HUES64 (cell line): ENCODE results near the gene STK11.

Experiments
- H3K27ac ChIP-seq: 2 replicates; pipeline ENCODE4 v1.7.0; 2013; ENCODE audit warnings: low read depth, low read length, inconsistent platforms
- H3K27me3 ChIP-seq: 2 replicates; pipeline ENCODE4 v1.6.1; 2013; ENCODE audit warnings: mild to moderate bottlenecking, low read length; ENCODE audit not compliant: insufficient read depth
- H3K36me3 ChIP-seq: 2 replicates; pipeline ENCODE4 v1.6.1; 2013; ENCODE audit warnings: mild to moderate bottlenecking, low read length; ENCODE audit not compliant: insufficient read depth
- H3K4me1 ChIP-seq: 2 replicates; pipeline ENCODE4 v1.6.1; 2013; ENCODE audit warnings: mild to moderate bottlenecking, low read length, moderate library complexity; ENCODE audit not compliant: insufficient read depth
- H3K4me3 ChIP-seq: 2 replicates; pipeline ENCODE4 v1.5.1; 2013; ENCODE audit warnings: mild to moderate bottlenecking, low read length, moderate library complexity
- H3K9ac ChIP-seq: 2 replicates; pipeline ENCODE4 v1.6.1; 2013; ENCODE audit warnings: mild to moderate bottlenecking, low read depth, low read length
- H3K9me3 ChIP-seq: 2 replicates; pipeline ENCODE4 v1.6.1; 2013; ENCODE audit warnings: low read depth, low read length; ENCODE audit not compliant: insufficient read depth
- WGBS: fragments of 150-250, 120-280 bp; methylation state at CpG from one replicate; pipeline ENCODE4 v1.1.7; 2013; ENCODE audit warnings: missing lambda C conversion rate; 5-methylcytosine and 5-hydroxymethylcytosine counted together

STK11 gene

DNA sequence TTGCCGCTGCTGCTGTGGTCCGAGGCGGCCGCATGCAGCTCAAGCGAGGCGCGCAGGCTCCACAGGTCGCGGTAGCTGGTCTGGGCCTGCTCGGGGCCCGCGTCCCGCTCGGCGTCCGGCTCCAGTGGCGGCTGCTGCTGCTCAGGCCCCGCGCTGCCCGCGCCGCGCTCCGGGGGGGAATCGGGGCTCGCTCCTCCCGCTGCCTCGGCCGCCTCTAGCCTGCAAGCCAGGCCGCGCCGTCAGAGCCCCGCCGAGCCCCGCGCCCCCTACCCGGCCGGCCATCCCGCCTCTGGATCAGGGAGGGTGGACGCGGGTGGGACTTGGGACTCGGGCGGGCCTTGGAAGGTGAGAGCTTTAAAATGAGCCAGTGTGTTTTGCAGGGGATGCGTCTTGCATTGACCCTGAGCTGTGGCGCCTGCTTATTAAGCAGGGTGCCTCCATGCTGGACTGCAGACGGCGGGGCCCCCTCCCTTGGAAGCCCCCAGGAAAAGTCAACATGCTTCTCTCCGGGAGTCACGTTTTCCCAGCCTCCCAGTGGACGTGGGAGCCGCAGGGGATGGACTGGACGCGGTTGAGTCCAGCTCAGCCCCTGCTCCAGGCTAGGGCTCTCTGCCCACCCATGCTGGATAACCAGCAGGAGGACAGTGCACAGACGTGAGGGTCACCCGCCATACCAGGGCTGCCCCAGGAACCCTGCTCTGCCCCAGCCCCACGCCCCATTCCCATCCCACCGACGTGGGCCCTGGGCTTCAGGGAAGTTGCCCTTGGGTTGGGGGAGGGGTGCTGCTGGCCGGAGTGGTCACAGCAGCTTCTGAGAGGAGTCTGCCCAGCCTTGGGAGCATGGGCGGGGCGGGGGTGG is 24.6 kb downstream of the STK11 start:
- H3K9ac ChIP-seq, result no peak overlapping the region
- peaks cover 38% of the 10 kb centered on the region for H3K36me3 ChIP-seq
- no peak overlapping the region for H3K27ac ChIP-seq
- 92% methylated on average over 61 of the region's 61 CpGs for WGBS
- no peaks in the 10 kb centered on the region for H3K4me1 ChIP-seq
- H3K27me3 ChIP-seq, result no peaks in the 10 kb centered on the region
- no peak overlapping the region for H3K4me3 ChIP-seq
- H3K9me3 ChIP-seq, result no peaks in the 10 kb centered on the region

- no peaks in the 10 kb centered on the region for H3K9me3 ChIP-seq
- H3K9ac ChIP-seq, result no peak overlapping the region
- 86% methylated on average over 32 of the region's 38 CpGs for WGBS
- H3K27ac ChIP-seq, result no peak overlapping the region
- H3K4me3 ChIP-seq, result no peak overlapping the region
- peaks cover 46% of the 10 kb centered on the region for H3K36me3 ChIP-seq
- H3K27me3 ChIP-seq, result no peaks in the 10 kb centered on the region
- no peaks in the 10 kb centered on the region for H3K4me1 ChIP-seq
Observed at GRCh38 chr19:1230783-1231489, 25.4 kb downstream of the STK11 start.

DNA sequence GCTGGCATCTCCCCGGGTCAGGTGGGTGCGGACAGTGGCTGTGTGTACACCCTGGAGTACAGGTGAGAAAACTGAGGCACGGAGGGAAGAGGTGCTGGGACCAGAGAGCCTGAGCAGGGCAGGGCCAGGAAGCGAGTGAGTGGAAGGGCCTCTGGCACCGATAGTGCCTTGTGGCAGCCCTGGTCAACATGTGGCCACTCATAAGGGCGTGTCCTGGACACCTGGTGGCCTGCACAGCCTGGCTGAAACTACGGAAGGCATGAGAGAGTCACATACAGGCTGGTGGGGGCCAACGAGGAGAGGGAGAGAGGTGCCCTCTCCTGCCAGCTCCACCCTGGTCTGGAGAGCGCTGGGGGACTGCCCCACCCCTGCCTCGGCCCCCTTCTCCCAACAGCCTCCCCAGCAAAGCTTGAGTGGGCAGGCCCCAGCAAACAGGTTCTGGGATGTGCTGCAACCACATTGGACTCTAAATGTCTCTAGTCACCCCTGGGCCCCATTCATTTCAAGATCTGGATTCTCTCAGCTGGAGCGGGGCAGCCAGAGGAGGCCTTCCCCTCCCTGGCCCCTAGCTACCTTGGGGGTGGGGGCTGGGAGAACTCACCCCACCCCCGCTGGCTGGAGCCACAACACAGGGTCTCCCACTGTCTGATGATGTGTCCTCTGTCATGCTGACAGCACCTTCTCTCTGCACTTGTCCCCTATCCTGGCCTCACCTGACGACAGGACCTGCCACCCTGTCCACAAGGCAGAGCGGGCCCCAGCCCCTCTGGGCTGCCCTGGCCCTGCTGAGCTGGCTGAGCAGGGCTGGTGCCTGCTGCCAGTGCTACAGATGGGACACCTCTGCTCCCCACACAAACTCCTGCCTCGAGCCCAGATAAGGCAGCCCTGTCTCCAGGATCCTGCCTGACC is 26.4 kb downstream of the STK11 start:
- H3K27ac ChIP-seq, result no peak overlapping the region
- WGBS, result 91% methylated on average over 15 of the region's 15 CpGs

DNA sequence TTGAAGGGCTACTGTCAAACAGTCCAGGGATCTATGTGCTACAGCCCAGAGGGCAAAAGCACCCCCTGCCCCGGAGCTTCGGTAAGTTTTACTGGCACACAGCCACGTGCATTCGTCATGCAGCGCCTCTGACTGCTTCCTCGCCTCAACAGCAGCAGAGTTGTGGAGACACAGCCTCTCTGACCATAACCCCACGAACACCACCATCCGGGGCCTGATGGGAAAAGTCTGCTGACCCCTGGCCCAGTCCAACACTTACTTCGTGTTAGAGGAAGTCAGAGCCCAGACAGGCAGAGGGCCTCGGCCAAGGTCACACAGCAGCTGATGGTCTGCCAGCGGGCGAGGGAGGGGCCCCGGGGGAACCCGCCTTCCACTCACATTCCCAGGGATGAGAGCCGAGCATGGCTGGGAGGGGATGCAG is 27.1 kb downstream of the STK11 start:
- no peak overlapping the region for H3K9ac ChIP-seq
- H3K4me1 ChIP-seq, result no peaks in the 10 kb centered on the region
- no peaks in the 10 kb centered on the region for H3K9me3 ChIP-seq
- WGBS, result 84% methylated on average over 15 of the region's 15 CpGs
- no peak overlapping the region for H3K27ac ChIP-seq
- peaks cover 39% of the 10 kb centered on the region for H3K36me3 ChIP-seq
- H3K27me3 ChIP-seq, result no peaks in the 10 kb centered on the region
- H3K4me3 ChIP-seq, result no peak overlapping the region

More for the DNA sequence above, 26.4 kb downstream of the STK11 start:
- H3K4me1 ChIP-seq, result no peaks in the 10 kb centered on the region
- no peaks in the 10 kb centered on the region for H3K27me3 ChIP-seq
- no peaks in the 10 kb centered on the region for H3K9me3 ChIP-seq
- no peak overlapping the region for H3K4me3 ChIP-seq
- peaks cover 44% of the 10 kb centered on the region for H3K36me3 ChIP-seq
- no peak overlapping the region for H3K9ac ChIP-seq

DNA sequence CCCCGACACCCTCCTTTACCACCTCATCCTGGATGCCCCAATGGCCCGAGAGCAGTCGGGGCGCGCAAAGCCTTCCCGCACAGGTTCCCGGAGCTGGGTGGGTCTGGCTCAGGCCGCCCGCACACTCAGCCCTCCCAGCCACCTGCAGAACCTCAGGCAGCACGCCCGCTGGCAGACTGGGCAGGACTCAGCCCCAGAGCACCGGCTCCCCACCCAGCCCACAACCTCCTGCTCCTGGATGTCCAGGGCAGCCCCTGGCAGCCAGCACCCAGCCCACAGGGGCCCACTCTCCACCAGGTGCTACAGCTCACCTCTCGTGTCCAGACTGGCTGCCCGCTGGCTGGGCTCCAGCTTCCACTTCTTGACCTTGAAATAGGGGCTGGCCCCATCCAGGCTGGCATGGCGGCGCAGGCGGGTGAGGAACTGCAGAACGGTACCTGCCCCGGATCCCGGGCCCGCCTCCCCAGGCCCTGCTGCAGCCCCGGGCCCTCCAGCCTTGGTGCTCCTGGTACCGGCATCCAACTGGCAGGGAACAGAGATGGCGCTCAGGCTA is 27.6 kb downstream of the STK11 start:
- Histone ChIP-seq H3K36me3 (peaks cover 35% of the 10 kb centered on the region), H3K4me1 (no peaks in the 10 kb centered on the region), H3K9me3 (no peaks in the 10 kb centered on the region), H3K9ac (no peak overlapping the region), H3K27ac (no peak overlapping the region), H3K27me3 (no peaks in the 10 kb centered on the region), H3K4me3 (no peak overlapping the region)
- 96% methylated on average over 24 of the region's 24 CpGs for whole genome bisulfite sequencing

- Histone ChIP-seq H3K4me1 (no peaks in the 10 kb centered on the region), H3K36me3 (peaks cover 35% of the 10 kb centered on the region), H3K27ac (no peak overlapping the region), H3K9me3 (no peaks in the 10 kb centered on the region), H3K27me3 (no peaks in the 10 kb centered on the region), H3K4me3 (no peak overlapping the region), H3K9ac (no peak overlapping the region)
- WGBS, result 95% methylated on average over 45 of the region's 45 CpGs
Observed at GRCh38 chr19:1234051-1234954, 28.7 kb downstream of the STK11 start.

DNA sequence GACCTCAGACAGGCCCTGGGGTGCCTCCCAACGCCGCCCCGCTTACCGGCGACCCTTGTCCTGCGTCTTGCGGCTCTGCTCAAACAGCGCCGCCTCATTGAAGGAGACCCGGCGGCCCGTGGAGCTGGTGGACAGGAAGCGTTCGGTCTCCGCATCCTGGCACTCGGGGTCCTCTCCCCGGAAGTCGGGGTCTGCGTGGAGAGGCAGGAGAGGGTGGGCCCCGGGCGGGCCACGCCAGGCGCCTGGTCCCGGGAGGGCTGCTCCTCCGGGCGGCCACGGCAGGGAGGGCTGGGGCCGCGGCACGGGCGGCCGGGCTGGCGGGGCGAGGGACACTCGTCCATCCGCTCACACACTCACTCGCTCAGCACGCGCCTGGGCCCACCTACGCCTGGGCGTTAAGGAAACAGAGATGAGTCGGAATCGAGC is 29.4 kb downstream of the STK11 start:
- H3K27me3 ChIP-seq, result no peaks in the 10 kb centered on the region
- H3K9me3 ChIP-seq, result no peaks in the 10 kb centered on the region
- no peak overlapping the region for H3K4me3 ChIP-seq
- 93% methylated on average over 43 of the region's 43 CpGs for WGBS
- peaks cover 6% of the 10 kb centered on the region; the same call in 1 of the 2 replicates for H3K4me1 ChIP-seq
- no peak overlapping the region for H3K9ac ChIP-seq
- H3K36me3 ChIP-seq, result peaks cover 35% of the 10 kb centered on the region
- no peak overlapping the region for H3K27ac ChIP-seq

DNA sequence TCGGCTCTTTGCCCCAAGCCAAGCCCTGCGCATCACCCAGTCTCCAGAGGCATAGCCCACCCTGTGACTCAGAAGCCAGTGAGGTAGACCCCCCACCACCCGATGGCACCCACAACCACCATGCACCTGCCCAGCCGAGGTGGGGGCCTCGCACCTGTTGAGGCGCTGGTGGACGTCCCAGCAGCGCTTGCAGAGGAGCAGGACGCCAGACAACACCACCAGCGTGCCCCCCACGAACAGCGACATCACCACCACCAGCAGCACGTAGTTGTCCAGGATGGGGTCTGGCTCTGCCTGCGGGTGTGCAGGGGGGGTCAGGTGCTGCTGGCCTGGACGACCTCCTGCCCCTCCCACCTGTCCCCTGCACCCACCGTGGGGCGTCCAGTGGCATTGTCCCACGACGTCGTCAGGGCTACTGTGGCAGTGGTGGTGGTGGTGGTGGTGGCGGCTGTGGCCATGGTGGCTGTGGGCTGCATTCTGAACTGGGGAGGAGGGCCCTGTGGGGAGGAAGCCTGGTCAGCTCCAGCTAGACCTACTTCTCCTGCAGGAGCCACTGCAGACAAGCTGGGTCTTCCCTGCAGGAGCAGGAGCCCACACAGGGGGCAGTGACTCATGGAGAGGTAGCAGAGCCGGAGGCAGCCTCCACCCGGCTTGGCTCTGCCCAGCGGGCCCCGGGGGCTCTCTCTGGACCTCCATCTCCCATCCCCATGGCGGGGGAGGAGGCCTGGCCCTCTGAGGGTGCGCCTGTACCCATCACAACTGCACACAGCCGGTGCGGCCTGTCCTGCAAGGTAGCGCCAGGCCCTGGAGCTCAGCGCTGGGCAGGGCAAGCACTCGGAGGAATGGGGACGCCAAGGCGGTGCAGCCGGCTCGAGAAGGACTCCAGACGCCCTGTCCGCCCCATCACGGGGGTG is 30.3 kb downstream of the STK11 start:
- peaks cover 7% of the 10 kb centered on the region; the same call in 1 of the 2 replicates for H3K4me1 ChIP-seq
- WGBS, result 85% methylated on average over 39 of the region's 39 CpGs
- H3K9ac ChIP-seq, result no peak overlapping the region
- no peaks in the 10 kb centered on the region for H3K9me3 ChIP-seq
- peak overlapping the region; percentile 46 for H3K4me3 ChIP-seq
- H3K27me3 ChIP-seq, result no peaks in the 10 kb centered on the region
- H3K27ac ChIP-seq, result no peak overlapping the region
- H3K36me3 ChIP-seq, result peaks cover 35% of the 10 kb centered on the region

DNA sequence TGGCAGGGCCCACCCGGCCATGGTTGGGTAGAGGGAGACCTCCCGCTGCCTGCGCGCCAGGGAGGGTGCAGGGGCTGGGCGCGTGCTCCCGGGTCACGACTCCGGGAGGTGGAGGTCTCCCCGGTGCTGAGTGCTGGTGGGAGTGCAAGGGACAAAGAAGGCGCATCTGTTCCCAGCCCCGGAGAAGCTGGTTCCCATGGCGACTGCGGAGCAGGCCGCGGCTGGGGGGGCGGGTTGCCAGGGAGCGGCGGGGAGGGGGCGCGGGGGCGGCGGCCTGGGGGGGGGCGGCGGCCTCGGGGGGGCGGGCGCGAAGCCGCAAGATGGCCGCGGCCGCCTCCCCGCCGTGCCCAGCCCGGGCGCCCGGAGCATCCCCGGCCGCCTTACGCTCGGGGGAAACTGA is 31.0 kb downstream of the STK11 start:
- H3K4me3 ChIP-seq, result peak overlapping the region; percentile 78
- H3K36me3 ChIP-seq, result peaks cover 35% of the 10 kb centered on the region
- WGBS, result 11% methylated on average over 38 of the region's 42 CpGs
- H3K9ac ChIP-seq, result peak overlapping the region; percentile 69
- H3K27ac ChIP-seq, result no peak overlapping the region
- H3K27me3 ChIP-seq, result no peaks in the 10 kb centered on the region
- H3K4me1 ChIP-seq, result peaks cover 7% of the 10 kb centered on the region; the same call in 1 of the 2 replicates
- no peaks in the 10 kb centered on the region for H3K9me3 ChIP-seq
